Measurements from ENCODE around the gene RUVBL2. TPM values are rescaled to one million over a fixed set of nuclear protein-coding genes. Genes with fewer than 3 reads are reported as not detected.

The RUVBL2 gene
- total RNA-seq, 1 experiment from 2014 or later: 170 TPM

DNA sequence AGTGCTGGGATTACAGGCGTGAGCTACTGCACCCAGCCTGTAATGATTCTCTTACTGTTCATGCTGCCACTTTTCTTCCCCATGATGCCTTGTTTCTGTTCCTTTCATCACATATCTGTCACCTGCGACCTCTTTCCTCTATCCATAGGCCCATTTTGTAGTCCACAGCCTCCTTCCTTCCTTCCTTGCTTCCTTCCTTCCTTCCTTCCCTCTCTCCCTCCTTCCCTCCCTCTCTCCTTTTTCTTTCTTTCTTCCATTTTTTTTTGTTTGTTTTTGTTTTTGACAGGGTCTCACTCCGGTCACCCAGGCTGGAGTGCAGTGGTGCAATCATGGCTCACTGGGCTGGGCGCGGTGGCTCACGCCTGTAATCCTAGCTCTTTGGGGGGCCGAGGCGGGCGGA is 4.8 kb upstream of the RUVBL2 start:
- ATAC-seq (no peak), DNase-seq (ENCODE audit: low read depth, low spot score) (no peak)
- ChIA-PET CTCF (no interaction called here), POLR2A (no interaction called here)
- Histone ChIP-seq H3K9me3 (ENCODE audit: control insufficient read depth, insufficient read depth, low read depth, low read length) (no peaks in the 10 kb centered on the region), H3K27me3 (ENCODE audit: control insufficient read depth, insufficient read depth, low read length) (no peaks in the 10 kb centered on the region), H3K36me3 (ENCODE audit: control insufficient read depth, insufficient read depth, low read length) (peaks cover 4% of the 10 kb centered on the region; the same call in 1 of the 2 replicates), H3K4me1 (ENCODE audit: control insufficient read depth, insufficient read depth, low read length) (no peaks in the 10 kb centered on the region), H3K27ac (ENCODE audit: low read length) (no peak overlapping the region), H3K4me3 (ENCODE audit: low read depth in 2 of 2, low read length in 2 of 2) (no peak overlapping the region)
- no peak for TF ChIP-seq TCF7L2 (IDR thresholded peaks at IDR 0.05; ENCODE audit: low read depth, low read length)
- TF ChIP-seq, protein P1, sequence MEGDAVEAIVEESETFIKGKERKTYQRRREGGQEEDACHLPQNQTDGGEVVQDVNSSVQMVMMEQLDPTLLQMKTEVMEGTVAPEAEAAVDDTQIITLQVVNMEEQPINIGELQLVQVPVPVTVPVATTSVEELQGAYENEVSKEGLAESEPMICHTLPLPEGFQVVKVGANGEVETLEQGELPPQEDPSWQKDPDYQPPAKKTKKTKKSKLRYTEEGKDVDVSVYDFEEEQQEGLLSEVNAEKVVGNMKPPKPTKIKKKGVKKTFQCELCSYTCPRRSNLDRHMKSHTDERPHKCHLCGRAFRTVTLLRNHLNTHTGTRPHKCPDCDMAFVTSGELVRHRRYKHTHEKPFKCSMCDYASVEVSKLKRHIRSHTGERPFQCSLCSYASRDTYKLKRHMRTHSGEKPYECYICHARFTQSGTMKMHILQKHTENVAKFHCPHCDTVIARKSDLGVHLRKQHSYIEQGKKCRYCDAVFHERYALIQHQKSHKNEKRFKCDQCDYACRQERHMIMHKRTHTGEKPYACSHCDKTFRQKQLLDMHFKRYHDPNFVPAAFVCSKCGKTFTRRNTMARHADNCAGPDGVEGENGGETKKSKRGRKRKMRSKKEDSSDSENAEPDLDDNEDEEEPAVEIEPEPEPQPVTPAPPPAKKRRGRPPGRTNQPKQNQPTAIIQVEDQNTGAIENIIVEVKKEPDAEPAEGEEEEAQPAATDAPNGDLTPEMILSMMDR (IDR thresholded peaks at IDR 0.05): no peak
- TF ChIP-seq POLR2AphosphoS5 (IDR thresholded peaks at IDR 0.05; ENCODE audit: low read depth, low read length): no peak
- TF ChIP-seq, protein P2, sequence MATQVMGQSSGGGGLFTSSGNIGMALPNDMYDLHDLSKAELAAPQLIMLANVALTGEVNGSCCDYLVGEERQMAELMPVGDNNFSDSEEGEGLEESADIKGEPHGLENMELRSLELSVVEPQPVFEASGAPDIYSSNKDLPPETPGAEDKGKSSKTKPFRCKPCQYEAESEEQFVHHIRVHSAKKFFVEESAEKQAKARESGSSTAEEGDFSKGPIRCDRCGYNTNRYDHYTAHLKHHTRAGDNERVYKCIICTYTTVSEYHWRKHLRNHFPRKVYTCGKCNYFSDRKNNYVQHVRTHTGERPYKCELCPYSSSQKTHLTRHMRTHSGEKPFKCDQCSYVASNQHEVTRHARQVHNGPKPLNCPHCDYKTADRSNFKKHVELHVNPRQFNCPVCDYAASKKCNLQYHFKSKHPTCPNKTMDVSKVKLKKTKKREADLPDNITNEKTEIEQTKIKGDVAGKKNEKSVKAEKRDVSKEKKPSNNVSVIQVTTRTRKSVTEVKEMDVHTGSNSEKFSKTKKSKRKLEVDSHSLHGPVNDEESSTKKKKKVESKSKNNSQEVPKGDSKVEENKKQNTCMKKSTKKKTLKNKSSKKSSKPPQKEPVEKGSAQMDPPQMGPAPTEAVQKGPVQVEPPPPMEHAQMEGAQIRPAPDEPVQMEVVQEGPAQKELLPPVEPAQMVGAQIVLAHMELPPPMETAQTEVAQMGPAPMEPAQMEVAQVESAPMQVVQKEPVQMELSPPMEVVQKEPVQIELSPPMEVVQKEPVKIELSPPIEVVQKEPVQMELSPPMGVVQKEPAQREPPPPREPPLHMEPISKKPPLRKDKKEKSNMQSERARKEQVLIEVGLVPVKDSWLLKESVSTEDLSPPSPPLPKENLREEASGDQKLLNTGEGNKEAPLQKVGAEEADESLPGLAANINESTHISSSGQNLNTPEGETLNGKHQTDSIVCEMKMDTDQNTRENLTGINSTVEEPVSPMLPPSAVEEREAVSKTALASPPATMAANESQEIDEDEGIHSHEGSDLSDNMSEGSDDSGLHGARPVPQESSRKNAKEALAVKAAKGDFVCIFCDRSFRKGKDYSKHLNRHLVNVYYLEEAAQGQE (IDR thresholded peaks at IDR 0.05; ENCODE audit: insufficient read depth in 1 of 2, low read depth in 2 of 2, low read length in 1 of 2): no peak
- TF ChIP-seq SIN3A (IDR thresholded peaks at IDR 0.05; ENCODE audit: borderline replicate concordance, insufficient read depth, low read depth, low read length): no peak
- intact Hi-C loops (cut with micrococcal nuclease; ENCODE audit: unreplicated experiment): no loop called here
- in situ Hi-C loops (cut with HindIII; ENCODE audit: low pct_unique_long_range_greater_than_20kb, low sequenced_read_pairs): no loop called here
- no TSS peak for BruUV-seq (replicated peaks)

DNA sequence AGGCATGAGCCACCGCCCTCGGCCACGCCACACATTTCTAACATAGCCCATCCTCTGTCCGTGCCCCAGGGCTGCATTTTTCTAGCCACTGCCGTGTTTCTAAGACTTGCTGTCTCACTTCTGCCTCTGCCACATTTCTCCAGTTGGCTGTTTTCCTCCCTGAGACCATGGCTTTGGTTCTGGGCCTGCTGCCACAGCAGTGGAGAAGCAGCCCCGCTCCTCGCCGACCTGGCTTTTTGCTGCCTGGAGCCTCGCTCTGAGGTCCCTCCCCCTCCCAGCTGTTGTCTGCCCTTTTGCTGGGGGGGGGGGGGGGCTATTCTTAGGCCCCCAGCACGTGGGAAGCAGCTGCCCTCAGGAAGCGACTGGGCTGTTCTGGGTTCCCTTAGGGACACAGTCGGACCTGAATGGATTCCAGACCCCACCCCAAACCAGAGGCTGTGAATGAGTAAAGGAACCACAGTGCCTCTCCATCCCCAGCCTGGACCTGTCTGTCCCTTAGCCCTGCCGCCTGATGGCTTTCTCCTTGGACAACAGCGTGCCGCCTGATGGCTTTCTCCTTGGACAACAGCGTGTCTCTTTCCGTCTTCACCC is 3.9 kb upstream of the RUVBL2 start:
- DNase-seq (ENCODE audit: low read depth, low spot score): no peak
- H3K36me3 ChIP-seq (ENCODE audit: control insufficient read depth, insufficient read depth, low read length): peaks cover 8% of the 10 kb centered on the region; the same call in 1 of the 2 replicates
- ATAC-seq: no peak
- no peak overlapping the region for H3K27ac ChIP-seq (ENCODE audit: low read length)
- intact Hi-C loops (cut with micrococcal nuclease; ENCODE audit: unreplicated experiment) (no loop called here), in situ Hi-C loops (cut with HindIII; ENCODE audit: low pct_unique_long_range_greater_than_20kb, low sequenced_read_pairs) (no loop called here)
- TSS peak; percentile 63 for BruUV-seq (replicated peaks)
- H3K4me1 ChIP-seq (ENCODE audit: control insufficient read depth, insufficient read depth, low read length): no peaks in the 10 kb centered on the region
- no peaks in the 10 kb centered on the region for H3K27me3 ChIP-seq (ENCODE audit: control insufficient read depth, insufficient read depth, low read length)
- ChIA-PET POLR2A (interaction anchor here (0.6 kb wide), 1 partner anchor 65 kb away, joined by 6 read pairs; no protein-coding TSS in a partner anchor), CTCF (no interaction called here)
- H3K9me3 ChIP-seq (ENCODE audit: control insufficient read depth, insufficient read depth, low read depth, low read length): no peaks in the 10 kb centered on the region
- TF ChIP-seq POLR2AphosphoS5 (IDR thresholded peaks at IDR 0.05; ENCODE audit: low read depth, low read length) (no peak), TCF7L2 (IDR thresholded peaks at IDR 0.05; ENCODE audit: low read depth, low read length) (no peak), SIN3A (IDR thresholded peaks at IDR 0.05; ENCODE audit: borderline replicate concordance, insufficient read depth, low read depth, low read length) (no peak)
- TF ChIP-seq, protein P1 (IDR thresholded peaks at IDR 0.05): no peak
- TF ChIP-seq, protein P2 (IDR thresholded peaks at IDR 0.05; ENCODE audit: insufficient read depth in 1 of 2, low read depth in 2 of 2, low read length in 1 of 2): no peak
- H3K4me3 ChIP-seq (ENCODE audit: low read depth in 2 of 2, low read length in 2 of 2): no peak overlapping the region
